A673 (cell line): Measurements from ENCODE around the gene ATP13A4. TPM values are rescaled to one million over a fixed set of nuclear protein-coding genes. Genes with fewer than 3 reads are reported as not detected.

Experiments
- BruUV-seq: library from RNA; stranded (reverse); fragments of 400-500 nt; replicated peaks from 2 replicates; lab custom pipeline; 2021; lab: Mats Ljungman, UMichigan
- CTCF ChIA-PET: fragments of 300-600 bp; sonication (Branson Sonifier 250); formaldehyde crosslinking; loops from one replicate; lab custom pipeline; 2022; ENCODE audit warnings: antibody characterized with exemption; lab: Charles Lee
- POLR2A ChIA-PET: fragments of 300-600 bp; sonication (Branson Sonifier 250); formaldehyde crosslinking; loops from one replicate; lab custom pipeline; 2022; ENCODE audit warnings: antibody characterized with exemption; ENCODE audit not compliant: low non-redundant PET; lab: Charles Lee
- DNase-seq: peaks from one replicate; pipeline ENCODE4 v3.0.0-alpha.2; 2015; ENCODE audit warnings: low spot score
- H3K27ac ChIP-seq: fragments of 200-600 bp; sonication (generic); 2 replicates; pipeline ENCODE4 v1.5.1; 2016; ENCODE audit warnings: mixed run types, low read depth, mild to moderate bottlenecking, mixed read lengths, antibody characterized with exemption, low read length; ENCODE audit not compliant: poor library complexity, severe bottlenecking
- H3K27me3 ChIP-seq: fragments of 200-600 bp; sonication (generic); replicated peaks from 2 replicates; pipeline ENCODE4 v1.6.1; 2017; ENCODE audit warnings: mixed run types, low read depth, mild to moderate bottlenecking, mixed read lengths, antibody characterized with exemption, low read length; ENCODE audit not compliant: insufficient read depth, poor library complexity
- H3K36me3 ChIP-seq: fragments of 200-600 bp; sonication (generic); 2 replicates; pipeline ENCODE4 v1.6.1; 2016; ENCODE audit warnings: mixed run types, mild to moderate bottlenecking, mixed read lengths, antibody characterized with exemption, low read length; ENCODE audit not compliant: insufficient read depth, poor library complexity, severe bottlenecking
- H3K4me1 ChIP-seq: fragments of 200-600 bp; sonication (generic); 2 replicates; pipeline ENCODE4 v1.6.1; 2017; ENCODE audit warnings: mixed run types, mild to moderate bottlenecking, mixed read lengths, antibody characterized with exemption, low read length; ENCODE audit not compliant: insufficient read depth, poor library complexity, severe bottlenecking
- H3K4me3 ChIP-seq: fragments of 200-600 bp; sonication (generic); 2 replicates; pipeline ENCODE4 v1.5.1; 2016; ENCODE audit warnings: low read depth, mixed run types, mild to moderate bottlenecking, mixed read lengths, low read length; ENCODE audit not compliant: poor library complexity, severe bottlenecking
- H3K9me3 ChIP-seq: fragments of 200-600 bp; sonication (generic); 2 replicates; pipeline ENCODE4 v1.6.1; 2016; ENCODE audit warnings: mixed run types, low read depth, mild to moderate bottlenecking, mixed read lengths, antibody characterized with exemption, low read length; ENCODE audit not compliant: poor library complexity, severe bottlenecking
- CTCF ChIP-seq: fragments of 300-800, 200-600 bp; sonication (generic); conservative IDR thresholded peaks from 2 replicates; pipeline ENCODE4 v1.5.1; 2017; ENCODE audit warnings: low read depth, mild to moderate bottlenecking, antibody characterized with exemption, low read length, moderate library complexity, mixed read lengths
- EZH2 ChIP-seq: fragments of 200-600 bp; sonication (generic); IDR thresholded peaks from 2 replicates; pipeline ENCODE4 v1.6.1; 2017; ENCODE audit warnings: borderline replicate concordance, low read depth, mild to moderate bottlenecking, mixed read lengths, antibody characterized with exemption, low read length; ENCODE audit not compliant: poor library complexity, severe bottlenecking
- intact Hi-C: fragments of 100-400 bp; cut with micrococcal nuclease; formaldehyde crosslinking; loops from one replicate; pipeline ENCODE4 v1.10.0; 2022; ENCODE audit not compliant: unreplicated experiment
- total RNA-seq: library from RNA; stranded (reverse); gene quantifications from 2 replicates; pipeline ENCODE4 v1.2.3, GENCODE V29; 2021

ATP13A4 gene
- total RNA-seq, 1 experiment from 2014 or later: not detected

DNA sequence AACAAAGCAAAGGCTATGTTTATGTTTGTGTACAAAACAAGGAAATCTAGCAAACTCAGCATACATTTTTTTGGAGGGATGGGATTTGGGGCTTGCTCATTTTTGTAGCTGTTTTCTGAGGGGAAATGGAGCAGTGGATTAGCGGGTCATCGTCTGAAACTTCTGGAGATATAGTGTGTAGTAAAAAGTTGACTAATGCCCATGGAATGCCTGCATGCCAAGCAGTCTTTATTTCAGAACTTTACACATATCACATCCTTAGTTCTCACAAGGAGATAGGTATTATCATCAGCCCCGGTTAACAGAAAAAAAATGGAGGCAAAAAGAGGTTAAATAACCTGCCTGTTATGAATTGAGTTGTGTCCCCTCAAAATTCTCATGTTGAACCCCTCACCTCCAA is 47.1 kb downstream of the ATP13A4 start:
- H3K4me1 ChIP-seq: no peaks in the 10 kb centered on the region
- intact Hi-C loops: no loop called here
- H3K27ac ChIP-seq: no peak overlapping the region
- TF ChIP-seq CTCF (no peak), EZH2 (no peak)
- POLR2A ChIA-PET: no interaction called here
- DNase-seq: peak; percentile 11
- no peak overlapping the region for H3K4me3 ChIP-seq
- no peaks in the 10 kb centered on the region for H3K9me3 ChIP-seq
- CTCF ChIA-PET: no interaction called here
- BruUV-seq: no TSS peak
- peaks cover 10% of the 10 kb centered on the region for H3K27me3 ChIP-seq
- no peaks in the 10 kb centered on the region for H3K36me3 ChIP-seq

DNA sequence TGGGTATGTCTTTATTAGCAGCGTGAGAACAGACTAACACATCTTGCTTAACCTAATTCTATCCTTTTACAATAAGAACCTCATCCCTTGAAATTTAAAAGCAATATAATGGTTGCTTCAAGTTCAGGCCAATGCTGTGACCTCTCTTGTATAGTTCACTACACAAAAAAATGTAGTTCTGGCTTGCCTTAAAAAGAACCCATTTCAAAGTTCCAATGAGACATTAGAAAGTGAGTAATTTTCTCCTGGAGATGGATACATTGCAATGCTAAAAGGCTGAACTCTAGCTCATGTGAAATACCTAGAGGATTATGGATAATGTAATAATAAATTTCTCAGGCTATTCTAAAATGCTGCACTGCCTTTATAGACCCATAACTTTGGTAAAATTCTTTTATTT is 47.8 kb downstream of the ATP13A4 start:
- CTCF ChIA-PET: no interaction called here

DNA sequence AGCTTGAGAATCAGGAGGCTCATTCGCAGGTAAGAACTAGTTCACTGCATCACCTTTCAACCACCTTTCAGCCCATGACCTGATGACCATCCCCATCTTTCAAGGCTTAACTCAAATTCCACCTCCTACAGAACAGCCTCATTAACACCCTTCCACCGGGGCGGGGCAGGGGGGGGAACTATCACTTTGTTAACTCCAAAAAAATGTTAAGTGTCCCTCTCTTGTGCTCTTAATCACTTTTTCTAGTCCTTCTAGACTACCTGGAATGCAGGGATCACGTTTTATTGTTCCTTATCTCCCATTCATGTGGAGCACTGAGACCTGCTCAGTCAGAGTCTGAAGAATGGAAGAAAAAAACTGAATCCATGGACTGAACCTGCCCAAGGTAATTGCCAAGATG is 51.8 kb downstream of the ATP13A4 start:
- intact Hi-C loops: no loop called here
- H3K27me3 ChIP-seq: peaks cover 9% of the 10 kb centered on the region
- H3K9me3 ChIP-seq: no peaks in the 10 kb centered on the region
- H3K27ac ChIP-seq: no peak overlapping the region
- no peaks in the 10 kb centered on the region for H3K4me1 ChIP-seq
- ChIA-PET CTCF (no interaction called here), POLR2A (no interaction called here)
- no TSS peak for BruUV-seq
- H3K4me3 ChIP-seq: no peak overlapping the region
- DNase-seq: no peak
- TF ChIP-seq EZH2 (no peak), CTCF (no peak)
- no peaks in the 10 kb centered on the region for H3K36me3 ChIP-seq

More for the DNA sequence above, 47.8 kb downstream of the ATP13A4 start:
- Histone ChIP-seq H3K9me3 (no peaks in the 10 kb centered on the region), H3K27me3 (peaks cover 8% of the 10 kb centered on the region), H3K4me3 (no peak overlapping the region), H3K4me1 (no peaks in the 10 kb centered on the region), H3K36me3 (no peaks in the 10 kb centered on the region), H3K27ac (no peak overlapping the region)
- DNase-seq: no peak
- BruUV-seq: no TSS peak
- TF ChIP-seq CTCF: no peak
- TF ChIP-seq EZH2: no peak
- intact Hi-C loops: no loop called here
- POLR2A ChIA-PET: no interaction called here
